Loucy (cell line): ENCODE results near the gene HOXC13.
A peak's percentile ranks its signal among the peaks of the same experiment; 100 is the strongest.

Experiments used
- H2AFZ ChIP-seq: fragments of 200-600 bp; sonication (generic); 2 replicates; pipeline ENCODE4 v1.6.0; 2016; ENCODE audit warnings: antibody characterized with exemption, mild to moderate bottlenecking, low read length, moderate library complexity
- H3F3A ChIP-seq: fragments of 200-600 bp; 2 replicates; pipeline ENCODE4 v1.6.0; 2016; ENCODE audit warnings: antibody characterized with exemption, low read depth, mild to moderate bottlenecking
- H3K27me3 ChIP-seq: fragments of 200-600 bp; sonication (generic); 2 replicates; pipeline ENCODE4 v1.6.1; 2014; ENCODE audit warnings: low read length, mild to moderate bottlenecking; ENCODE audit not compliant: insufficient read depth, poor library complexity, severe bottlenecking
- H3K36me3 ChIP-seq: fragments of 200-600 bp; sonication (generic); 2 replicates; pipeline ENCODE4 v1.6.1; 2016; ENCODE audit warnings: low read length; ENCODE audit not compliant: insufficient read depth
- H3K4me1 ChIP-seq: fragments of 200-600 bp; sonication (generic); 2 replicates; pipeline ENCODE4 v1.5.1; 2014; ENCODE audit warnings: low read length, mild to moderate bottlenecking; ENCODE audit not compliant: insufficient read depth, poor library complexity, severe bottlenecking
- H3K4me2 ChIP-seq: fragments of 200-600 bp; sonication (generic); 2 replicates; pipeline ENCODE4 v1.6.0; 2014; ENCODE audit warnings: antibody characterized with exemption, low read length, low read depth, mild to moderate bottlenecking; ENCODE audit not compliant: poor library complexity, severe bottlenecking
- H3K4me3 ChIP-seq: fragments of 200-600 bp; sonication (generic); 2 replicates; pipeline ENCODE4 v1.5.1; 2014; ENCODE audit warnings: low read length, mild to moderate bottlenecking, mixed read lengths; ENCODE audit not compliant: poor library complexity, severe bottlenecking
- H3K79me2 ChIP-seq: fragments of 200-600 bp; sonication (generic); 2 replicates; pipeline ENCODE4 v1.6.1; 2014; ENCODE audit warnings: low read length; ENCODE audit not compliant: insufficient read depth
- H3K9ac ChIP-seq: fragments of 200-600 bp; sonication (generic); 2 replicates; pipeline ENCODE4 v1.6.0; 2014; ENCODE audit warnings: mild to moderate bottlenecking, low read depth, low read length, moderate library complexity; ENCODE audit not compliant: poor library complexity, severe bottlenecking
- H3K9me2 ChIP-seq: fragments of 200-600 bp; sonication (generic); replicated peaks from 2 replicates; pipeline ENCODE4 v1.6.1; 2016; ENCODE audit warnings: low read depth, low read length, mixed read lengths
- H3K9me3 ChIP-seq: fragments of 200-600 bp; sonication (generic); 2 replicates; pipeline ENCODE4 v1.6.1; 2014; ENCODE audit warnings: mild to moderate bottlenecking, antibody characterized with exemption, low read length, low read depth; ENCODE audit not compliant: insufficient read depth
- H4K20me1 ChIP-seq: fragments of 200-600 bp; sonication (generic); 2 replicates; pipeline ENCODE4 v1.6.0; 2014; ENCODE audit warnings: antibody characterized with exemption, low read length, mild to moderate bottlenecking; ENCODE audit not compliant: insufficient read depth, poor library complexity, severe bottlenecking
- EZH2phosphoT487 ChIP-seq: fragments of 200-600 bp; IDR thresholded peaks from 2 replicates; pipeline ENCODE4 v1.6.1; 2018; ENCODE audit warnings: antibody characterized with exemption, mild to moderate bottlenecking, moderate library complexity, borderline replicate concordance
- TF ChIP-seq, protein P1 (sequence below): fragments of 200-600 bp; sonication (generic); conservative IDR thresholded peaks from 2 replicates; pipeline ENCODE4 v1.5.1; 2014; ENCODE audit warnings: mild to moderate bottlenecking, antibody characterized with exemption, low read length

Gene HOXC13

DNA sequence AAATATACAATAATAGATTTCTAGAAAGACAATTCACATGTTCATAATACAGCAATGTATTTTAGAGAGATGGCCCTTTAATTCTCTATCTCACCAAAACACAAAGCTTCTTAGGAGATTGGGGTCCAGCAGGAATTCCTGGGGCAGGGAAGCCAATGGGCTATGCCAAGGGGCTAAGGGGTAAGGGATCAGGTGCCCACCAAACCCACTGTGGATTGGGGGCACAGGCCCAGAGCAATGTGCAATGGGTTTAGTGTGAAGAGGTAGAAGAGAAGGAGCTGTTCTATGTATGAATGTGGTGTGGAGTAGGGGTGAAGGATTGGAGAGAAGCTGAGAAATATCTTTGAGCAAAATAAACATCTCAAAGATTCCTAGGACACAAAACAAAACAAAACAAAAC, 2.6 kb downstream of the HOXC13 start:
- no peaks in the 10 kb centered on the region for H3K9me2 ChIP-seq
- TF ChIP-seq, protein P1, sequence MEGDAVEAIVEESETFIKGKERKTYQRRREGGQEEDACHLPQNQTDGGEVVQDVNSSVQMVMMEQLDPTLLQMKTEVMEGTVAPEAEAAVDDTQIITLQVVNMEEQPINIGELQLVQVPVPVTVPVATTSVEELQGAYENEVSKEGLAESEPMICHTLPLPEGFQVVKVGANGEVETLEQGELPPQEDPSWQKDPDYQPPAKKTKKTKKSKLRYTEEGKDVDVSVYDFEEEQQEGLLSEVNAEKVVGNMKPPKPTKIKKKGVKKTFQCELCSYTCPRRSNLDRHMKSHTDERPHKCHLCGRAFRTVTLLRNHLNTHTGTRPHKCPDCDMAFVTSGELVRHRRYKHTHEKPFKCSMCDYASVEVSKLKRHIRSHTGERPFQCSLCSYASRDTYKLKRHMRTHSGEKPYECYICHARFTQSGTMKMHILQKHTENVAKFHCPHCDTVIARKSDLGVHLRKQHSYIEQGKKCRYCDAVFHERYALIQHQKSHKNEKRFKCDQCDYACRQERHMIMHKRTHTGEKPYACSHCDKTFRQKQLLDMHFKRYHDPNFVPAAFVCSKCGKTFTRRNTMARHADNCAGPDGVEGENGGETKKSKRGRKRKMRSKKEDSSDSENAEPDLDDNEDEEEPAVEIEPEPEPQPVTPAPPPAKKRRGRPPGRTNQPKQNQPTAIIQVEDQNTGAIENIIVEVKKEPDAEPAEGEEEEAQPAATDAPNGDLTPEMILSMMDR = no peak
- no peak for TF ChIP-seq EZH2phosphoT487
- no peaks in the 10 kb centered on the region for H3K79me2 ChIP-seq
- H3K4me1 ChIP-seq = peaks cover 10% of the 10 kb centered on the region
- no peaks in the 10 kb centered on the region for H3F3A ChIP-seq
- H3K27me3 ChIP-seq = no peaks in the 10 kb centered on the region
- no peaks in the 10 kb centered on the region for H3K9me3 ChIP-seq
- no peaks in the 10 kb centered on the region for H4K20me1 ChIP-seq
- H2AFZ ChIP-seq = no peak overlapping the region
- peak overlapping the region; percentile 33 for H3K4me2 ChIP-seq
- no peak overlapping the region for H3K9ac ChIP-seq
- H3K36me3 ChIP-seq = no peaks in the 10 kb centered on the region
- no peak overlapping the region for H3K4me3 ChIP-seq

DNA sequence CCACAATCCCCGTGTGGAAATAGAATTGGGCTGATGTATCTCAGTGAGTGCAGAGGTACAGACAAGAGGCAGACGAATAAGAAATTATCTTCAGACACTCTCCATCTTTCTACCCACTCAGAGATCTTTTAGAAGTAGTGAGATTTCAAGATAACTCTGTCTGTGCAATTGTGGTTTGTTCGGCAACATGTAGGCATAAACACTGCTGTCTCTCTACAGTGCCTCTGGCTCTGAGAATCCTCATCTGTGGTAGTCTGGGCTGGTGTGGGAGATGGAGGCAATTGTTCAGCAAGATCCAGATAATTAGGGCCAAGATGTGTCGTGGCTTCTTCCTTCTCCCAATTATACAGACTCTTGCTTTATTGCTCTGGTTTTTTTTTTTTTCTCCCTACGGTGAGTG, 3.1 kb downstream of the HOXC13 start:
- H3K79me2 ChIP-seq = no peaks in the 10 kb centered on the region
- H3K4me1 ChIP-seq = peaks cover 10% of the 10 kb centered on the region
- H3K36me3 ChIP-seq = no peaks in the 10 kb centered on the region
- no peak overlapping the region for H3K9ac ChIP-seq
- H3K27me3 ChIP-seq = no peaks in the 10 kb centered on the region
- peak overlapping the region; percentile 33 for H3K4me2 ChIP-seq
- H3F3A ChIP-seq = no peaks in the 10 kb centered on the region
- TF ChIP-seq, protein P1 = no peak
- TF ChIP-seq EZH2phosphoT487 = no peak
- no peak overlapping the region for H2AFZ ChIP-seq
- H3K4me3 ChIP-seq = no peak overlapping the region
- H3K9me2 ChIP-seq = no peaks in the 10 kb centered on the region
- H4K20me1 ChIP-seq = no peaks in the 10 kb centered on the region
- no peaks in the 10 kb centered on the region for H3K9me3 ChIP-seq

DNA sequence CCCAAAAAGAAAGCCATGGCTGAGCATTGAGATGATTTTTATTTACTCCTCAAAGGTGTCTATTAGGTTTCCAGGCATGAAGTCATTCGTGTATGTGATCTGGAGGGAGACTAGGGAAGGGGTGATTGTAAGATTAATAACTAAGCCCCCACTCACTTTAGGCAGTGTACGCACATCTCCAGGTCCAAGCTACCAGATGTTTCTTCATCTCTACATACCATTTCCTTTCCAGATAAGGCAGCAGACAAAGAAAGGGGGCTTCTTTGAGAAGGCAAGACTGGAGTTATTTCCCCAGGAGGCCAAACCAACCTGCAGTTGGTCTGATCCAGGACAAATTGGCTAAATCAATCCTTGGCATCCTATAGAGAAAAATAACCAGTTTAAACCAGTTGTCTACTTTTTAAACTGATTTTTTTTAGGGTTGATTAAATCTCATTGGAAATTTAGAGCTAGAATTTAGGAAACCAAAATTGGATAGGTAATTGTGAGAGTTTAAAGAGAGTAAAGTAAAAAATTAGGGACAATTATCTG, 3.9 kb downstream of the HOXC13 start:
- Histone ChIP-seq H3K9ac (no peak overlapping the region), H3K27me3 (no peaks in the 10 kb centered on the region)

More for the DNA sequence above, 3.9 kb downstream of the HOXC13 start:
- no peak overlapping the region for H3K4me2 ChIP-seq
- H3K9me3 ChIP-seq = no peaks in the 10 kb centered on the region
- no peaks in the 10 kb centered on the region for H3K79me2 ChIP-seq
- H3K4me1 ChIP-seq = peaks cover 10% of the 10 kb centered on the region
- no peak for TF ChIP-seq EZH2phosphoT487
- TF ChIP-seq, protein P1 = no peak
- H2AFZ ChIP-seq = no peak overlapping the region
- no peaks in the 10 kb centered on the region for H3F3A ChIP-seq
- no peaks in the 10 kb centered on the region for H4K20me1 ChIP-seq
- no peaks in the 10 kb centered on the region for H3K36me3 ChIP-seq
- H3K4me3 ChIP-seq = no peak overlapping the region
- no peaks in the 10 kb centered on the region for H3K9me2 ChIP-seq
